ENCODE measurements around the gene PDE3A.

DNA sequence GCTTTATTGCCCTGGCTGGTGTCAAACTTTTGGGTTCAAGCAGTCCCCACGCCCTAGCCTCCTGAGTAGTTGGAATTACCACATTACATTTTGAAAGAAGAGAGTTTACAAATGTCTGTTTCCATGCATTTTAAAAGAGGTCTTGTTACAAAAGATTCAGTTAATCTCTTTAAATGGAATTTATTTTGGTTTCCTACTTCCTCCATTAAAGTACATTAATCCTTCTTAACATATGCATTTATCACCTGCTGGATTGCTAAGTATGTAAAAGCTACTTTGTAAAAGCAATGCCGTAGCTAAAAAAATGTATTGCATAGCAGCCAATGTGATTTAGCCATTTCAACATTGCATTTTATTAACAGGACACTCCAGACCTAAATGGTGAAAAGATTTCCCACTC, 80.4 kb downstream of the PDE3A start:
- no peak for TF ChIP-seq POLR2A (IDR thresholded peaks at IDR 0.05)
- TF ChIP-seq, protein P1, sequence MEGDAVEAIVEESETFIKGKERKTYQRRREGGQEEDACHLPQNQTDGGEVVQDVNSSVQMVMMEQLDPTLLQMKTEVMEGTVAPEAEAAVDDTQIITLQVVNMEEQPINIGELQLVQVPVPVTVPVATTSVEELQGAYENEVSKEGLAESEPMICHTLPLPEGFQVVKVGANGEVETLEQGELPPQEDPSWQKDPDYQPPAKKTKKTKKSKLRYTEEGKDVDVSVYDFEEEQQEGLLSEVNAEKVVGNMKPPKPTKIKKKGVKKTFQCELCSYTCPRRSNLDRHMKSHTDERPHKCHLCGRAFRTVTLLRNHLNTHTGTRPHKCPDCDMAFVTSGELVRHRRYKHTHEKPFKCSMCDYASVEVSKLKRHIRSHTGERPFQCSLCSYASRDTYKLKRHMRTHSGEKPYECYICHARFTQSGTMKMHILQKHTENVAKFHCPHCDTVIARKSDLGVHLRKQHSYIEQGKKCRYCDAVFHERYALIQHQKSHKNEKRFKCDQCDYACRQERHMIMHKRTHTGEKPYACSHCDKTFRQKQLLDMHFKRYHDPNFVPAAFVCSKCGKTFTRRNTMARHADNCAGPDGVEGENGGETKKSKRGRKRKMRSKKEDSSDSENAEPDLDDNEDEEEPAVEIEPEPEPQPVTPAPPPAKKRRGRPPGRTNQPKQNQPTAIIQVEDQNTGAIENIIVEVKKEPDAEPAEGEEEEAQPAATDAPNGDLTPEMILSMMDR (IDR thresholded peaks at IDR 0.05 in 4 of 5, conservative IDR thresholded peaks at IDR 0.05 in 1 of 5), result no peak

Measured in gastrocnemius medialis (tissue), 4 donors.